ENCODE results near the gene FLT4. TPM values are rescaled to one million over a fixed set of nuclear protein-coding genes. Genes with fewer than 3 reads are reported as not detected.

FLT4 gene
- total RNA-seq, 4 donors from 2014 or later, result 7.6 to 15.2 (median 10.4) TPM

DNA sequence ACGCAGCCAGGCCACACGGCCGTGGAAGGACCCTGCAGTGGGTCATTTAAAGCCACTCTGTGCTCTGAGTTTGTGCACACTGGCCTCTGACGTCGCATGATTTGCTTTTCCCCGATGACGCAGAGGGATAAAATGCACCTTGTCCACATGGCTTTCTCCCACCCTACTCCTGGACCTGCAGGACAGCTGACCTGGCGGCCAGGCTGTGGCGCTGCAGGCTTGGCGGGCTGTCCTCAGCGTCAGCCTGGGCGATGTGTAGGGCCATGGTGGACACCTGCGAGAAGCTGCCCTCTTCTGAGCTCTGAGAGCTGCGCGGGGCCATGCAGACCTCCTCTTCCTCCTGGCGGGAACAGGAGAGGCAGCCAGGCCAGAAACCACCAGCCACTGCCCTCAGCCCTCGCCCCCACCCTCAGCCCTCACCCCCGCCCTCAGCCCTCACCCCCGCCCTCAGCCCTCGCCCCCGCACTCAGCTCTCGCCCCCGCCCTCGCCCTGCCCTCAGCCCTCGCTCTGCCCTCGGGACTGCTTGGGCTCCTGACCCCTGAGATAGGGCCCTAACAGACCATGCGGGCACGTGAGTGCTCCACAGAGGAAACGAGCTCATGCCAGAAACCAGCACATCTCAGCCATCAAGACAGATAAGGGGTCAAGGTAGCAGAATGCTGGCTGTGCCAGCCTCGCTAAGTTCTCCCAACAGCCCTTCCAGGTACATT, 38.1 kb downstream of the FLT4 start:
- Histone ChIP-seq H3K27me3 (peaks cover 14% of the 10 kb centered on the region), H3K9me3 (no peaks in the 10 kb centered on the region), H3K36me3 (no peaks in the 10 kb centered on the region), H3K4me3 (no peak overlapping the region), H3K4me1 (no peaks in the 10 kb centered on the region), H3K27ac (no peak overlapping the region)
- 83 to 90% methylated on average over 2 to 11 of the region's 30 CpGs for WGBS, 2 donors (ENCODE audit: low coverage in 1 of 2)
- TF ChIP-seq POLR2AphosphoS5 (IDR thresholded peaks at IDR 0.05) (no peak), POLR2A (IDR thresholded peaks at IDR 0.05) (no peak), EP300 (IDR thresholded peaks at IDR 0.05) (no peak)
- TF ChIP-seq, protein P1, sequence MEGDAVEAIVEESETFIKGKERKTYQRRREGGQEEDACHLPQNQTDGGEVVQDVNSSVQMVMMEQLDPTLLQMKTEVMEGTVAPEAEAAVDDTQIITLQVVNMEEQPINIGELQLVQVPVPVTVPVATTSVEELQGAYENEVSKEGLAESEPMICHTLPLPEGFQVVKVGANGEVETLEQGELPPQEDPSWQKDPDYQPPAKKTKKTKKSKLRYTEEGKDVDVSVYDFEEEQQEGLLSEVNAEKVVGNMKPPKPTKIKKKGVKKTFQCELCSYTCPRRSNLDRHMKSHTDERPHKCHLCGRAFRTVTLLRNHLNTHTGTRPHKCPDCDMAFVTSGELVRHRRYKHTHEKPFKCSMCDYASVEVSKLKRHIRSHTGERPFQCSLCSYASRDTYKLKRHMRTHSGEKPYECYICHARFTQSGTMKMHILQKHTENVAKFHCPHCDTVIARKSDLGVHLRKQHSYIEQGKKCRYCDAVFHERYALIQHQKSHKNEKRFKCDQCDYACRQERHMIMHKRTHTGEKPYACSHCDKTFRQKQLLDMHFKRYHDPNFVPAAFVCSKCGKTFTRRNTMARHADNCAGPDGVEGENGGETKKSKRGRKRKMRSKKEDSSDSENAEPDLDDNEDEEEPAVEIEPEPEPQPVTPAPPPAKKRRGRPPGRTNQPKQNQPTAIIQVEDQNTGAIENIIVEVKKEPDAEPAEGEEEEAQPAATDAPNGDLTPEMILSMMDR (IDR thresholded peaks at IDR 0.05), result no peak
- no peak for ATAC-seq

DNA sequence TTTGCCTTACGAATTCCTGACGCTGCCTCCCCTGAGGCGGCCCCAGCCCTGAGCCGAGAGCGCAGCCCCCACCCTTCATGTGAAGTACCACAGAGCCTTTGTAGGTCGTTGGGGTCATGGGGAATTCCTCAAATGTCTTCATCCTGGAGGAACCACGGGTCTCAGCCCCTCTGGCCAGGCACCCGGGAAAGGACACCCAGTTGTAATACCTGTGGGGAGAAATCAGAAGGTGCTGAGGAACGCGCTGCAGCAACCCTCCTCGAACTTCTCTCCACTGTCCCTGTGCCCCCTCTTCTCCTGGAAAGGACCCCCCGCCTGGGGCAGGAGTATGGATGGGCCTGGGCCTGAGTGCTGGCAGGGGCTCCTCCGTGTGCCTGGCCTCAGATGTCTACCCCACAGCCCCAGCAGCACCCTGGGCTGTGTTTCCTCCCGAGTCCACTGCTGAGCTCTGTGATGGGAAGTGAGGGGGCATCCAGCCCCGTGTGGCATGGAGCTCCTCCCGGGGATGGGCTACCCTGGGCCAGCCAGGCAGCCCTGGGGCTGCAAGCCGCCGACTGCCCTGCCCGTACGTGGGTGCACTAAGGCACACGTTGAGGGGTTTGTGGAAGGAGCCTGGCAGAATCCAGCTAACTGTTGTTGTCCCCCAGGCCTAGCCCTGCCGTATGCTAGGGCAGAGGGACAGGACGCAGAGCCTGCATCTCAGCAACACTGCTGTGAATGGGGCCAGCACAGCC, 39.4 kb downstream of the FLT4 start:
- 92% methylated on average over 8 of the region's 23 CpGs; no CpG with 5 or more reads in 1 of the 2 donors for WGBS, 2 donors (ENCODE audit: low coverage in 1 of 2)
- H3K9me3 ChIP-seq, result no peaks in the 10 kb centered on the region
- no peaks in the 10 kb centered on the region for H3K4me1 ChIP-seq
- TF ChIP-seq, protein P1 (IDR thresholded peaks at IDR 0.05), result no peak
- peaks cover 22% of the 10 kb centered on the region for H3K27me3 ChIP-seq
- no peak overlapping the region for H3K27ac ChIP-seq
- no peak for ATAC-seq
- no peaks in the 10 kb centered on the region for H3K36me3 ChIP-seq
- H3K4me3 ChIP-seq, result no peak overlapping the region

DNA sequence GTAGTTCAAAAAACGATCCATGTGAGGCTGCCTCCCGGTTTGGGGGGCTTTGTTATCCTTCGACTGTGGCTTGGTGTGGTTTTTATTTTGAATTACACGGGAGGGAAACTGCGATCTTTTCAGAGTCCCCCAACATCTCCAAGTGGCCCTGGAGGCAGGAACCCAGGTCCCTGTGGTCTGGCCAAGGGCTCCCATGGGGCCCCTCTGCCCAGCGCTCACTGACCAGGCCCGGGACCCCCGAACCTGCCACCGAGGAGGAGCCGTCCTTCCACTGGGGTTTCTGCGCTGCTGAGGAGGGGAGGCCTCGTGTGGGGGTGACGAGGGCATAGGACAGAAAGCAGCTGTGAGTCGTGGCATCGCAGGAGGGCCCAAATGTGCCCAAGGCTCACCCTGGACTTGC, 40.0 kb downstream of the FLT4 start:
- Histone ChIP-seq H3K4me1 (no peaks in the 10 kb centered on the region), H3K4me3 (no peak overlapping the region), H3K27ac (no peak overlapping the region), H3K9me3 (no peaks in the 10 kb centered on the region), H3K36me3 (no peaks in the 10 kb centered on the region), H3K27me3 (peaks cover 22% of the 10 kb centered on the region)
- TF ChIP-seq POLR2A (IDR thresholded peaks at IDR 0.05) (no peak), EP300 (IDR thresholded peaks at IDR 0.05) (no peak), POLR2AphosphoS5 (IDR thresholded peaks at IDR 0.05) (no peak)
- TF ChIP-seq, protein P1 (IDR thresholded peaks at IDR 0.05), result no peak
- no peak for ATAC-seq
- 90% methylated on average over 2 to 8 of the region's 15 CpGs for WGBS, 2 donors (ENCODE audit: low coverage in 1 of 2)

DNA sequence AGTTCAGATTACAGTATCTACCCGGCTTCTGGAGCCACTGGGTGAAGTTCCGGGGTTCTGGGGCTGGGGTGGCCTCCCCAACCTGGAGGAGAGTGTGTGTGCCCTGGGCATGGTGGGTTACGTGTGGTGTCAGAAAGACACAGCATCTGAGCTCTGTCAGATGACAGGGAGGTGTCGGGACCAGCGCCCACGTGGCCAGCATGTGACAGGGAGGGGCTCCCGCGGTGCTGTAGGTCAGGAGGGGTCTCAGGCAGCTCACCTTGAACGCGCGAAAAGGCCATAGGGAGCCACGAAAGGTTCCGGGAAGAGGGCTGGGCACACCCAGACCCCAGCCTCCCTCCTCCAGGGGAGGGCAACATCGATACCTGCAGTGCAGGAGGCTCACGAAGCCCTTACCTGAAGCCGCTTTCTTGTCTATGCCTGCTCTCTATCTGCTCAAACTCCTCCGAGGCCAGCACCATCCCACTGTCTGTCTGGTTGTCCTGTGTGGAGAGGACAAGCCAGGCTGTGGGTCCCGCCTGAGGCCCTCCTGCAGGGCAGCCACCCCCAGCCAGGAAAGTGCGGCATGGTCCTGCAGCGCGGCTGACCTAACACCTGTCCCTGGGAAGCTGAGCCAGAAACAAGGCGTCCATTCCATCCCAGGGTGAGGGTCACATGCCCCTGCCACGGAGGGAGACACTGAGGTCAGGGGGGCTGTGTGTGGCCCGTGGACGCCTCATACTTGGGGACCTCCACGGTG, 40.7 kb downstream of the FLT4 start:
- Histone ChIP-seq H3K4me3 (no peak overlapping the region), H3K36me3 (no peaks in the 10 kb centered on the region), H3K27ac (no peak overlapping the region), H3K27me3 (peaks cover 22% of the 10 kb centered on the region), H3K9me3 (no peaks in the 10 kb centered on the region), H3K4me1 (no peaks in the 10 kb centered on the region)
- WGBS, 2 donors (ENCODE audit: low coverage in 1 of 2), result 91 to 92% methylated on average over 2 to 11 of the region's 26 CpGs
- no peak for TF ChIP-seq POLR2AphosphoS5 (IDR thresholded peaks at IDR 0.05)
- TF ChIP-seq POLR2A (IDR thresholded peaks at IDR 0.05), result no peak
- TF ChIP-seq, protein P1 (IDR thresholded peaks at IDR 0.05), result no peak
- no peak for TF ChIP-seq EP300 (IDR thresholded peaks at IDR 0.05)
- no peak for ATAC-seq
